OCI-LY3 (cell line): ENCODE measurements around the gene TSPO2.

Experiments
- H2AFZ ChIP-seq: fragments of 200-600, 300-600 bp; shearing (Covaris generic); 2 replicates; pipeline ENCODE4 v1.6.0; 2014; ENCODE audit warnings: antibody characterized with exemption, low read depth, low read length
- H3K27ac ChIP-seq: fragments of 200-600, 300-600 bp; sonication (generic); 2 replicates; pipeline ENCODE4 v1.5.1; 2014; ENCODE audit warnings: mild to moderate bottlenecking, low read length, moderate library complexity, mixed read lengths
- H3K27me3 ChIP-seq: fragments of 200-600, 300-600 bp; sonication (generic); 2 replicates; pipeline ENCODE4 v1.6.1; 2014; ENCODE audit warnings: low read depth, low read length, mixed read lengths
- H3K36me3 ChIP-seq: fragments of 200-600, 300-600 bp; sonication (generic); replicated peaks from 2 replicates; pipeline ENCODE3; 2014; ENCODE audit warnings: low read depth, low read length, mixed read lengths
- H3K4me1 ChIP-seq: fragments of 300-600, 200-600 bp; sonication (generic); 2 replicates; pipeline ENCODE4 v1.6.1; 2014; ENCODE audit warnings: low read length, mixed read lengths
- H3K4me2 ChIP-seq: fragments of 200-600, 300-600 bp; sonication (generic); 2 replicates; pipeline ENCODE4 v1.6.1; 2014; ENCODE audit warnings: low read length, mixed read lengths
- H3K4me3 ChIP-seq: fragments of 300-600, 200-600 bp; sonication (generic); 2 replicates; pipeline ENCODE4 v1.5.1; 2014; ENCODE audit warnings: antibody characterized with exemption, mild to moderate bottlenecking, low read length, moderate library complexity
- H3K79me2 ChIP-seq: fragments of 300-600, 200-600 bp; shearing (Covaris generic); 2 replicates; pipeline ENCODE4 v1.6.1; 2014; ENCODE audit warnings: mild to moderate bottlenecking, low read length, mixed read lengths
- H3K9ac ChIP-seq: fragments of 300-600, 200-600 bp; shearing (Covaris generic); 2 replicates; pipeline ENCODE4 v1.6.0; 2014; ENCODE audit warnings: mild to moderate bottlenecking, low read length, moderate library complexity
- H3K9me3 ChIP-seq: fragments of 200-600, 300-600 bp; shearing (Covaris generic); 2 replicates; pipeline ENCODE4 v1.6.1; 2014; ENCODE audit warnings: low read length, mixed read lengths; ENCODE audit not compliant: insufficient read depth
- H4K20me1 ChIP-seq: fragments of 200-600, 300-600 bp; sonication (generic); 2 replicates; pipeline ENCODE4 v1.6.1; 2016; ENCODE audit warnings: low read length, mixed read lengths; ENCODE audit not compliant: insufficient read depth
- EZH2phosphoT487 ChIP-seq: fragments of 200-600 bp; shearing (Covaris generic); IDR thresholded peaks from 2 replicates; pipeline ENCODE4 v1.6.1; 2018; ENCODE audit warnings: antibody characterized with exemption, mixed run types, low read depth
- TF ChIP-seq, protein P1 (sequence below): fragments of 200-600, 300-600 bp; sonication (generic); IDR thresholded peaks from 2 replicates; pipeline ENCODE4 v1.5.1; 2014; ENCODE audit warnings: antibody characterized with exemption, low read length, low read depth

Gene TSPO2

DNA sequence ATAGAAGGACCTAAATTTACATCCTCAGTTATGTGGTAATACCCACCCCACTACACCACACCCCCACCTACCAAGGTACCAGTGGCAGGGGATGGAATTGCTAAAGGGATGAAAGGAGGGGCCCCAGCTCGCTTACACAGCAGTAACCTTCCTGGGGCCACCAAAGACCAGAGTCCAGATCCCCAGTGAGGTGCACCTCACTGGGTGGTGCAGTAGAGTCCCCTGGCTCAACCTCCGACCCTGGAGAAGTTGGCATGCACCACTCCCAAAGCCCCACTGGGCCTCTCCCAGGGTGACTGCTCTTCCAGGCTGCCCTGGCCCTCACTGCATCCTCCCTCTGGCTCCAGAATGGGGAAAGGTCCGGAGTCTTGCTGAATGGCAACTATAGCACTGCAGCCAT, 4.1 kb upstream of the TSPO2 start:
- H3K9me3 ChIP-seq: no peaks in the 10 kb centered on the region
- H4K20me1 ChIP-seq: no peaks in the 10 kb centered on the region
- no peaks in the 10 kb centered on the region for H3K79me2 ChIP-seq
- H3K27ac ChIP-seq: no peak overlapping the region
- TF ChIP-seq, protein P1, sequence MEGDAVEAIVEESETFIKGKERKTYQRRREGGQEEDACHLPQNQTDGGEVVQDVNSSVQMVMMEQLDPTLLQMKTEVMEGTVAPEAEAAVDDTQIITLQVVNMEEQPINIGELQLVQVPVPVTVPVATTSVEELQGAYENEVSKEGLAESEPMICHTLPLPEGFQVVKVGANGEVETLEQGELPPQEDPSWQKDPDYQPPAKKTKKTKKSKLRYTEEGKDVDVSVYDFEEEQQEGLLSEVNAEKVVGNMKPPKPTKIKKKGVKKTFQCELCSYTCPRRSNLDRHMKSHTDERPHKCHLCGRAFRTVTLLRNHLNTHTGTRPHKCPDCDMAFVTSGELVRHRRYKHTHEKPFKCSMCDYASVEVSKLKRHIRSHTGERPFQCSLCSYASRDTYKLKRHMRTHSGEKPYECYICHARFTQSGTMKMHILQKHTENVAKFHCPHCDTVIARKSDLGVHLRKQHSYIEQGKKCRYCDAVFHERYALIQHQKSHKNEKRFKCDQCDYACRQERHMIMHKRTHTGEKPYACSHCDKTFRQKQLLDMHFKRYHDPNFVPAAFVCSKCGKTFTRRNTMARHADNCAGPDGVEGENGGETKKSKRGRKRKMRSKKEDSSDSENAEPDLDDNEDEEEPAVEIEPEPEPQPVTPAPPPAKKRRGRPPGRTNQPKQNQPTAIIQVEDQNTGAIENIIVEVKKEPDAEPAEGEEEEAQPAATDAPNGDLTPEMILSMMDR: no peak
- TF ChIP-seq EZH2phosphoT487: no peak
- H3K27me3 ChIP-seq: peaks cover 23% of the 10 kb centered on the region; the same call in 1 of the 2 replicates
- no peak overlapping the region for H3K4me3 ChIP-seq
- peaks cover 18% of the 10 kb centered on the region for H3K4me1 ChIP-seq
- no peak overlapping the region for H3K9ac ChIP-seq
- H3K36me3 ChIP-seq: no peaks in the 10 kb centered on the region
- no peak overlapping the region for H2AFZ ChIP-seq
- no peak overlapping the region for H3K4me2 ChIP-seq

DNA sequence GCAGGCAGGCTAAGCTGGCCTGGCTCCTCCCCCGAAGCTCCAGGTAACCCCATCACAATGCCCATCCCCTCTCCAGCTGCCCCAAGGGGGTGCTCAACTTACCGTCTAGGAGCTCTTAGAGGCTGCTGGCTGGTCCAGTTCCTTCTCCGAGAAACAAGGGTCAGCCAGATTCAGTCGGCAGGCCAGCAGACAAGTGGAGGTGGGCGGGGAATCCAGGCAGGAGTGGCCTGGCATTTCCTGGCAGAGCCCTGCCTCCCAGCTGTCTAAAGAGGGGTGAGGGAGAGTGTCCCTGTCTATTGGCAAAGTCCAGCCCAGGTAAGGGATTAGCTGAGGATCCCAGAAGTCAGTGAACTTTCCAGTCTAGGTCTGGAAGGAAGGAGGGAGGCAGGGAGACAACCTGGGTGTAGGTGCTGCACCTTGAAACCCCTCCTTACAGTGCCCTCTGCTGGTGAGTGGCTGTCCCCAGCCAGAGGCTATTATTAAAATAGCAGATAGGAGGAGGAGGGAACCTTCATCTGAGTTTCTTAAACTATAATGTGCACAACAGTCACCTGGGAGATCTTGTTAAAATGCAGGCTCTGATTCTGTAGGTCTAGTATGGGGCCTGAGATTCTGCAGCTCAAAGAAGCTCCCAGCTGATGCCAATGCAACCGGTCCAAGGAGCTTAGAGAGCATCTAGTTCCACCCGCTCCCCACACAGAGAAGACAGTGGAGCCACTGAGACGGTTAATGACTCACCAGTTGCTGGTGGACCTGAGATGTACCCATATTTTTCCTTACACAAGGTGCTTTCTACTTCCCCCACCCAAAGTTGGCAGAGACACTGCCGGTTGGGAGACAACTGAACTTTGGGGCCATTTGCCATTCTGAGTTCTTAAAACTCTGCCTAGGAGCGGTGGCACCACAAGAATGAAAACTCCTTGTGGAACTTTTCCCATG, 2.9 kb upstream of the TSPO2 start, which contains the start of gene UNC5CL:
UNC5CL (minus strand) TSS at position 162 of the 939 bp plus-strand sequence. CDS start 4,147 bp downstream, outside the sequence.
- Histone ChIP-seq H3K4me2 (peak within 1 kb of the TSS; percentile 38), H4K20me1 (no peaks in the 10 kb centered on the region), H3K36me3 (no peaks in the 10 kb centered on the region), H3K27ac (no peak within 1 kb of the TSS), H3K4me3 (no peak within 1 kb of the TSS), H2AFZ (no peak within 1 kb of the TSS), H3K79me2 (no peaks in the 10 kb centered on the region), H3K9me3 (no peaks in the 10 kb centered on the region), H3K27me3 (peaks cover 23% of the 10 kb centered on the region; the same call in 1 of the 2 replicates), H3K9ac (no peak within 1 kb of the TSS), H3K4me1 (peaks cover 18% of the 10 kb centered on the region)
- no peak for TF ChIP-seq EZH2phosphoT487
- TF ChIP-seq, protein P1: peak; percentile 98

DNA sequence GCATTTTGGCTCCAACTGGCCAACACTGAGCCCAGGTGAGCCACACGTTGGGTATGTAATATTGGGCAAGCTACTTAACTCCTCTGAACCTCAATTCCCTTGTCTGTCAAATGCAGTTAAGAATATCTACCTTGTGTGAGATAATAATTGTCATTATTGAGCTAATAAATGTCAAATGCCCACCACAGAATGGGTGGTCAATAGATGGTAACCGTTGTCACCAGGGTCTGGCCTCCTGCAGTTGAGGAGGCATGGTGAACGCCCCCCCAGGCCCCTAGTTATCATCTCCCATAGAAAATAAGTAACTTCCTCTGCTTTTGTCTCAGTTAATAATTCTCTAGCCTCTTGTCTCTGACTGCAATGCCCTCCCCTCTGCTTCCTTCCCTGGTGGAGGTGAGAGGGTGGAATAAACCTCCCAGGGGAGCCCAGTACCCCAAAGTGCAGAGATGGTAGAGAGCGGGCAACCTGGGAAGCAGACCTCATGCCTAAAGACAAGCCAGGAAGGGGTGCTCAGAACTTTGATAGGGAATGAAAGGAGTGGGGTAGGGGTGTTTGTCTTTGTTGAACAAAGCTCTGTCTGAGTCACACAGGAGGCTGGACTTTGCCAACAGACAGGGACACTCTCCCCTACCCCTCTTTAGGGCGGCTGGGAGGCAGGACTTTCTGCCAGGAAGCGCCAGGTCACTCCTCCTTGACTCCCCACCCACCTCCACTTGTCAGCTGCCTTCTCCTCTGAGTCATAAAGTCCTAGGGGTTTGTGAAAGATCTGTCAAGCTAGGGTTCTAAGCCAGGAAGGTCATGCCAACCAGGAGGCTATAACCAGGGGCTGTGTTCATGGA, 1.9 kb upstream of the TSPO2 start:
- no peaks in the 10 kb centered on the region for H3K79me2 ChIP-seq
- H3K27ac ChIP-seq: no peak overlapping the region
- H4K20me1 ChIP-seq: no peaks in the 10 kb centered on the region
- no peaks in the 10 kb centered on the region for H3K36me3 ChIP-seq
- H3K4me1 ChIP-seq: peaks cover 18% of the 10 kb centered on the region
- H3K9ac ChIP-seq: peak overlapping the region; percentile 12; the same call in 1 of the 2 replicates
- no peaks in the 10 kb centered on the region for H3K9me3 ChIP-seq
- peak overlapping the region; percentile 18; the same call in 1 of the 2 replicates for H3K4me3 ChIP-seq
- TF ChIP-seq EZH2phosphoT487: no peak
- TF ChIP-seq, protein P1: no peak
- H2AFZ ChIP-seq: no peak overlapping the region; the same call in 1 of the 2 replicates
- H3K4me2 ChIP-seq: peak overlapping the region; percentile 55
- H3K27me3 ChIP-seq: peaks cover 23% of the 10 kb centered on the region; the same call in 1 of the 2 replicates
